GM12875 (cell line): ENCODE measurements around the gene HMG20A.

Experiments used
- H3K4me3 ChIP-seq: one replicate; pipeline ENCODE4 v1.5.1; 2011; ENCODE audit warnings: low read depth, low read length, control low read depth
- TF ChIP-seq, protein P1 (sequence below): IDR thresholded peaks from 2 replicates; pipeline ENCODE4 v1.5.1; 2011; ENCODE audit warnings: low read depth, mild to moderate bottlenecking, control low read depth, inconsistent platforms, low read length, moderate library complexity, borderline replicate concordance; ENCODE audit not compliant: insufficient read depth

HMG20A gene

DNA sequence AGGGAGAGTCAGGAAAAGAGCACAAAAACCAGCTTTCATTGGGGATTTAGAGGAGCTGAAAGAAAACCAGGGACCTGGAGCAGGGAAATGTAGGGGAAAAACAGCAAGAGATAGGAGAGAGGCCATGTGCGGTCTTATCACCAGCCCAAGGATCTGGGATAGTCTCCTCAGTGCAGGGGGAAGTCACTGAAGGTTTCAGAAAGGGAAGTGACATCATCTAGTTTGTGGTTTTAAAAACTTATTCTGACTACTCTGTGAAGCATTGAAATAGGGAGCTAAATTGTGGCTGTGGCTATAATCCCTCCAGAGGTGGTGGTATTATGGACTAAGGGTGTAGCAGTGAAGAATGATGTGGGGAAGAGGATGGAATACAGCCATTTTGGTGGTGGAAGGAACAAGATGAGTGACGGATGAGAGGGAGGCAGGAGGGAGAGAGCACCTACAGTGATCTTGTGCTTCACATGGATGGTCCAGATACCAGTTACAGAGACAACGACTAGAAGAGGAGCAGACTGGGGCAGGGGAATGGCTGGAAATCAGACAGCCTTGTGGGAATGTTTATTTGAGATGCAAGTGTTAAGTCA lies 72.7 kb downstream of the HMG20A start:
- no peak overlapping the region for H3K4me3 ChIP-seq
- TF ChIP-seq, protein P1, sequence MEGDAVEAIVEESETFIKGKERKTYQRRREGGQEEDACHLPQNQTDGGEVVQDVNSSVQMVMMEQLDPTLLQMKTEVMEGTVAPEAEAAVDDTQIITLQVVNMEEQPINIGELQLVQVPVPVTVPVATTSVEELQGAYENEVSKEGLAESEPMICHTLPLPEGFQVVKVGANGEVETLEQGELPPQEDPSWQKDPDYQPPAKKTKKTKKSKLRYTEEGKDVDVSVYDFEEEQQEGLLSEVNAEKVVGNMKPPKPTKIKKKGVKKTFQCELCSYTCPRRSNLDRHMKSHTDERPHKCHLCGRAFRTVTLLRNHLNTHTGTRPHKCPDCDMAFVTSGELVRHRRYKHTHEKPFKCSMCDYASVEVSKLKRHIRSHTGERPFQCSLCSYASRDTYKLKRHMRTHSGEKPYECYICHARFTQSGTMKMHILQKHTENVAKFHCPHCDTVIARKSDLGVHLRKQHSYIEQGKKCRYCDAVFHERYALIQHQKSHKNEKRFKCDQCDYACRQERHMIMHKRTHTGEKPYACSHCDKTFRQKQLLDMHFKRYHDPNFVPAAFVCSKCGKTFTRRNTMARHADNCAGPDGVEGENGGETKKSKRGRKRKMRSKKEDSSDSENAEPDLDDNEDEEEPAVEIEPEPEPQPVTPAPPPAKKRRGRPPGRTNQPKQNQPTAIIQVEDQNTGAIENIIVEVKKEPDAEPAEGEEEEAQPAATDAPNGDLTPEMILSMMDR, result no peak

DNA sequence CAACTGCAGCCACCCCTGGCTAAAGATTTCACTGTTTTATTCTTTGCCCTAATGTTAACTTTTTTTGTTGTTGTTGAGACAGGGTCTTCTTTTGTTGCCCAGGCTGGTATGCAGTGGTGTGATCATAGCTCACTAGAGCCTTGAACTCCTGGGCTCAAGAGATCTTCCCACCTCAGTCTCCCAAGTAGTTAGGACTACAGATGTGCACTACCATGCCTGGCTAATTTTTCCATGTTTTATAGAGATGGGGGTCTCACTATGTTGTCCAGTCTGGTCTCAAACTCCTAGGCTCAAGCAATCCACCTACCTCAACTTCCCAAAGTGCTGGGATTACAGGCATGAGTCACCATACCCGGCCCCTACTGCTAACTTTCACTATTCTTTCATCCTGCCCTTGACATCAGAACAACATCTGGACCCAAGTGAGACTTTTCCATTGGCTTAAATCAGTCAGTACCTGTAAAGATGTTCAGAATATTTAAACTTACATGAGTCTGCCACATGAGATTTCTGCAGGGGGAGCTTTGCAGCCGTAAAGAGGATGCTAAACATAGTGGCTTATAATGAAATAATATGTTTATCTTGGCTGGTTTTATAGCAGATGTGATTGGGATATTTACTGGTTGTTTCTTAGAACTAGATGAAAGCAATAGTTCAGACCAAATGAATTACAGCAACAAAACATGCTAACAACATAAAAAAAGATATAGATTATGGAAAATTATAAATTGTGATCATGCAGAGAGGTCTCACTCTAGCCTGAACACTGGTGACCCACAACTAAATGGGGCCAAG lies 73.6 kb downstream of the HMG20A start:
- no peak overlapping the region for H3K4me3 ChIP-seq
- TF ChIP-seq, protein P1, result no peak

DNA sequence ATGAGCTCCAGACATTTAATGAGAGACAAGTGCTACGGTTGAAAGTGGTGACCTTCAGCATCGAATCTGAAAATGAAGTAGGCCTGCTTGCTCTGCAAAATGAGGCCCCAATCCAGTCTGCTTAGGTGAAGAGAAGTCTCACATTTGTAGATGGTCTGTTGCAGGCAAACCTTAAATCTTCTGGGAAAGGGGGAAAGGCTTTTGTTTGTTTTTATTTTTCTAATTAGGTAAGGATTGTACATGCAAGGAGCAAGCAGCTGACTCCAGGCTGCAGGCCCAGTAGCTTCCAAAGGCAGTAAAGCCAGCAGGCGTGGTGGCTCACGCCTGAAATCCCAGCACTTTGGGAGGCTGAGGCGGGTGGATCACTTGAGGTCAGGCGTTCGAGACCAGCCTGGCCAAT lies 74.3 kb downstream of the HMG20A start:
- H3K4me3 ChIP-seq, result no peak overlapping the region
- TF ChIP-seq, protein P1, result no peak

DNA sequence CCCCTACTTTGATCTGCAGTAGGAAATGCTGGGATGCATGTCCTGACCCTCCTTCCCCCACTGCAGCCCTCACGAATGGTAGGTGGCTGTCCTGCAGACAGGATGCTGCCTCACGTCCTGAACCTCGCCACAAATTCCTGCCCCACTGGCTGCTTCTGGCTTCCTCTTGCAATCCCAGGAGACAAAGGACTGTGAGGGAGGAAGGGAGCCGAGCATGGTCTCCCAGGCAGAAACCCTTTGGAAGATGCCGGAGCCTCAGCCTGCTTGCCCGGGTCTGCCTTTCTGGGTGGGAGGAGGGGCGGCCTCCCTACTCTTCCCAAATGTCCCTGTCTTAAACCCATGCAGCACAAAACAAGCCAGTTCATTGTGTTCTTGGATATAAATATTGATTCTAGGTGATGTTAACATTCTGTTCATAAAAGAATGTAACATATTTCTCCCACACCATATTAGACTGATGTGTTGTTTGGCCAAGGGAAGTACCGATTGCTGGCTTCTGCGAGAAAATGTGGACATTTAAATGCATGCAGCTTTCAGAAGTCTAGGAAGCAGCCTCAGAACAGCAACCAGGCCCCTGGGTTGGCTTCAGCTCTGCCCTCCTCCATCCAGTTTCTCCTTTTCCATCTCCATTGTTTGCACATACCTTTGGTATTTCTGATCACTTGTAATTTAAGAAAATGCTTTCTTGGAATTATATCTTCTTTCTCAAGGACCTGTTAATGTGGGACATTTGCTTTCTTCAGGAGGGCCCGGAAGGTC lies 75.3 kb downstream of the HMG20A start:
- H3K4me3 ChIP-seq, result no peak overlapping the region
- TF ChIP-seq, protein P1, result no peak

DNA sequence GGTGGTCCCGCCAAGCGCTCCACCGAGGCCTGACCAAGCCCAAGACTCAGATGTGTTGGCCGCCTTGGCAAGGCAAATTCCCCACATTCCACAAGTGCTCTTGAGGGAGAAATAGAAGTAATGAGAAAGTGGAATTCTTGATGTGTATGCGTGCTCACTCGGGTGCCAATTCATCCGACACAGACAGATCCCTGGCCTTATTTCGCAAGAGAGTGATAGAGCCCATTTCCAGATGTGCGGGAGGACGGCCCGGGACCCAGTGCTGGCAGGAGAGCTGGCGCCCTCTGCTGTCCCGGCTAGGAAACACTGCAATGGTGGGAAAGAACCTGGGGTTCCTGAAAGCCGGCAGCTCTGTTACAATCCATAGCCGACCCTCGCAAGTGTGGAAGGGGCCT lies 76.0 kb downstream of the HMG20A start:
- TF ChIP-seq, protein P1, result peak; percentile 97
- H3K4me3 ChIP-seq, result no peak overlapping the region

DNA sequence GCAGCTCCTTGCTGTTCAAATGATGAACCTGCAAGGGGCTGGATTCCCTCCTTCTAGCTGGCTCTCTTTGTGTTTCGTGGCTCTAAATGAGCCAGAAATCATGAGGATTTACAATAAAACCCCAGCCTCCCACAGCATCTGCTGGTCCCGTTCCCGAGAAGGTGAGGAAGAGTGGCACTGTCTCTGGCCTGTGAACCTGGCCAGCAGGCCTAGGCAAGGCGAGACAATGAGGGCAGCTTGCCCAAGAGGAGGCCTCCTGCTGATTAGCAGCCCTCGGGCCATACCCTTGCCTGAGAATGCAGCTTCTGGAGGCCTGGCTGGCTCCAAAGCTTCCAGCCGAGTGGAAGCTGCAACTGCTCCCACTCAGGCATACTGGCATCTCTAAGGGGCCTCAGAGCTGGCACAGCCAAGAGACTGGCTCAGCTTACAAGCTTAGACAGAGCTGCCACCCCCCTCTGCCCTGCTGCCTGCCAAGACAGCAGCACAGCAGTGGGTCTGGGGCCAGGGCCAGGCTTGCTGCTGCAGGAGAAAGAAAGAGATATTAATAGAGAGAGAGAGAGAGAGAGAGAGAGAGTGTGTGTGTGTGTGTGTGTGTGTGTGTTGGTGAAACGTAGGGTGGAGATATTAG lies 76.5 kb downstream of the HMG20A start:
- TF ChIP-seq, protein P1, result no peak
- no peak overlapping the region for H3K4me3 ChIP-seq
